Camera-type eye (tissue), 1 donor: ENCODE results near the gene FLNA. TPM values are rescaled to one million over a fixed set of nuclear protein-coding genes. Genes with fewer than 3 reads are reported as not detected.

ENCODE experiments used
- total RNA-seq: library from RNA; depleted of rRNA; stranded (reverse); fragments of >200 nt; gene quantifications from one replicate; pipeline ENCODE4 v1.2.3, GENCODE V29; 2014

Gene FLNA
- total RNA-seq, result 469 TPM

DNA sequence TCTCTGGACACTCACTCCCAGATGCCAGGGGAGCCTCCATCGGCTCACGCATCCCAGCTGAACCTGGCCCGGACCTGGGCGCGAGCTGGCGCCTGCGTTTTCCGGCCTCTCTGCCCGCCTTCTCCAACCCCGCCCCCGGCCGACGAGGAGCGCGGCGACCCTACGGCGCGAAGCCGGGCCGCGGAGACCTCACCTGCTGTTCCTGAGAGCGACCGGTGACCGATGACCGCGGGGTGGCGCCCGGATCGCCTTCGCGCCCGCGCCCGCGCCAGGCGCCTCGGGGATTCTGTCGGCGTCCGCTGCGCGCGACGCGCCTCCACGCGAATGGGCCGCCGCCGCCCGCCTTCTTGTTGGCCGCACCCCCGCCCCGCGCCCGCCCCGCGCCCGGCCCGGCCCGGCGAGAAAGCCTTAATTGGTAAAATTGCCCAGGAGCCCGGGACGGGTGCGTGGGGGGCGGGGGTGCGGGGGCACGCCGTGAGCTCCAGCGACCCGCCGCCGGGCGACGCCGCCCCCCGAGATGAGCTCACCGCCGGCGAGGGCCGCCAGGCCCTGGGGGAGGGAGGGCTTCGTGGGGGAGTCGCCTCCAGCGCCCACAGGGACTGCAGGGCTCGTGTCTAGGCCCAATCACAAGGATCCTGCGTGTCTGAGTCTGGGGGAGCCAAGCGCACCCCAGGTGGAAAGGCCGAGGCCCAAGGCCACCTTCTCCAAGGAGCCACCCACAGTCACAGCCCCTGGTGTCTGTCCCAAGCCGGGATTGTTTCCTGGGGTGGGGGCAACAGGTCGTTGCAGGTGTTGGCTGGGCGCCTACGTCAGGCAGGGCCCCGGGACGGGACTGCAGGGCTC is at the start of gene FLNA:
Gene FLNA, minus strand, starts transcription at position 322 of the 843 bp plus-strand sequence. CDS start 3,389 bp downstream, outside the sequence.

DNA sequence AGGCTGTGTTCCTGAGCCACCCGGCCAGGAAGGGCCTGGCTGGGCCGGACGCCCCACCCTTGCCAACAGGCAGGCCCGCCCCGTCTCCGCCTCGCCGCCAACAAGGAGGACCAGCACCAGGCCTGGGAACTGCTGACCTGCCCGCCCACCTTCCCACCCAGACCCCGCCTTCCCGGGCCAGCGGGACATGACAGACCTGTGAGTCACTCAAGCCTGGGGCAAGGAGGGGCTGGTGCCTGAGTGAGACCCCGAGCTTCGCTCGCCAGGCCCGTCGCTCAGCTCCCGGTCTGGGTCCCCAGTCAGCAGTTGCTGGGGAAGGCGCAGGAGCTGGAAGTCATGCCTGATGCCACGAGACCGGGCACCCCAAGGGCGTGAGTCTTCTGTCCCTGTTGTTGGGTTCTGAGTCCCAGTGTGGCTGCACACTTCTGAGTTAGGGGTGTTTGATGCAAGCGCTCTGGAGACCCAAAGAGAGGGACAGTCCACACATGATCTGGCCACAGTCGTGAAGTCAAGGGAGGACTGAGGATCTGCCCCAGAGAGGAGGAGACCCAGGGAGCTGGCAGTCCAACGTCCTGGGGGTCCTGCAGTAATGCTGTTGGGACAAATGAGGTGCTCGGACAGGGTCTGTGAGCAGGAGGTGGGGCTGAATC is 34.9 kb upstream of the FLNA start, which contains the start of gene DNASE1L1:
Gene DNASE1L1, minus strand, starts transcription at position 33 of the 650 bp plus-strand sequence. CDS start 3,686 bp downstream, outside the sequence.

GRCh38 chrX:154397888-154398667 is 23.6 kb upstream of the FLNA start, which contains the start of gene RPL10:
TSS of gene RPL10 (plus strand) at chrX:154398377. CDS start at chrX:154398520, 143 bp downstream.

DNA sequence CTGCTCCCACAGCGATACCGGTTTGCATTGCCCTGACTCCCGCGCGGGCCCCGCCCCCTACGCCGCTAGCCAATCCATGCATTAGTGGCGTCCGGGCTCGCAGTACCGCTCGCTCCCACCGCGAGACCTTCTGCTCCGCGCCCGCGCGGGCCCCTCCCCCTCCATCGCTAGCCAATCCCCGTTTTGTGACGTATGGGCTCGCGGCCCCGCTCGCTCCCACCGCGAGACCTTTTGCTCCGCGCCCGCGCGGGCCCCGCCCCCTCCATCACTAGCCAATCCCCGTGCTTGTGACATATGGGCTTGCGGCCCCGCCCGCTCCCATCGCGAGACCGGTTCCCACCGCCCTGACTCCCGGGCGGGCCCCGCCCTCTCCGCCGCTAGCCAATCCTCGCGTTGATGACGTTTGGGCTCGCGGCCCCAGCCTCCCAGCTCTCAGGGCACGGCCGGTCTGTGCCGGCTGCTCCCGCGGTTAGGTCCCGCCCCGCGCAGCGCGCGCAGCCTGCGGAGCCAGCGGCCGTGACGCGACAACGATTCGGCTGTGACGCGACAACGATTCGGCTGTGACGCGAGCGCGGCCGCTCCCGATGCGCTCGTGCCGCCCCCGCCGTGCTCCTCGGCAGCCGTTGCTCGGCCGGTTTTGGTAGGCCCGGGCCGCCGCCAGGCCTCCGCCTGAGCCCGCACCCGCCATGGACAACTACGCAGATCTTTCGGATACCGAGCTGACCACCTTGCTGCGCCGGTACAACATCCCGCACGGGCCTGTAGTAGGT is 4.5 kb upstream of the FLNA start, which contains the start of gene EMD:
Gene EMD, plus strand, starts transcription at position 497 of the 770 bp plus-strand sequence. Its CDS starts 190 bp downstream, at position 687.

Other genes with a start within 250 kb of the FLNA start
- 1.5 TPM for gene OPN1LW, start 230.4 kb downstream of the FLNA start, total RNA-seq
- gene OPN1MW, start 192.0 kb downstream of the FLNA start, total RNA-seq, result 19.4 TPM
- gene OPN1MW2, start 154.9 kb downstream of the FLNA start, total RNA-seq, result not detected
- gene OPN1MW3, start 117.1 kb downstream of the FLNA start, total RNA-seq, result not detected
- not detected for gene TEX28, start 79.5 kb downstream of the FLNA start, total RNA-seq
- gene TKTL1, start 78.8 kb downstream of the FLNA start, total RNA-seq, result 2.3 TPM
- 23.0 TPM for gene EMD, start 4.7 kb upstream of the FLNA start, total RNA-seq
- gene RPL10, start 23.7 kb upstream of the FLNA start, total RNA-seq, result 5,669 TPM
- 17.3 TPM for gene DNASE1L1, start 34.6 kb upstream of the FLNA start, total RNA-seq
- gene TAFAZZIN, start 36.9 kb upstream of the FLNA start, total RNA-seq, result 26.3 TPM
- 94.4 TPM for gene ATP6AP1, start 54.0 kb upstream of the FLNA start, total RNA-seq
- gene GDI1, start 62.5 kb upstream of the FLNA start, total RNA-seq, result 190 TPM
- gene FAM50A, start 69.5 kb upstream of the FLNA start, total RNA-seq, result 37.8 TPM
- gene PLXNA3, start 83.6 kb upstream of the FLNA start, total RNA-seq, result 31.2 TPM
- 20.0 TPM for gene LAGE3, start 104.6 kb upstream of the FLNA start, total RNA-seq
- gene UBL4A, start 112.0 kb upstream of the FLNA start, total RNA-seq, result 30.8 TPM
- 14.2 TPM for gene SLC10A3, start 116.0 kb upstream of the FLNA start, total RNA-seq
- 24.8 TPM for gene FAM3A, start 141.6 kb upstream of the FLNA start, total RNA-seq
- 33.1 TPM for gene G6PD, start 172.2 kb upstream of the FLNA start, total RNA-seq
- gene IKBKG, start 173.0 kb upstream of the FLNA start, total RNA-seq, result 13.2 TPM
- not detected for gene CTAG1A, start 210.5 kb upstream of the FLNA start, total RNA-seq
- gene CTAG1B, start 244.6 kb upstream of the FLNA start, total RNA-seq, result not detected